Measurements from ENCODE around the gene TCF12. TPM values are rescaled to one million over a fixed set of nuclear protein-coding genes. Genes with fewer than 3 reads are reported as not detected.

Gene TCF12
- total RNA-seq, 4 donors from 2014 or later: 50.5 to 117 (median 89.8) TPM

DNA sequence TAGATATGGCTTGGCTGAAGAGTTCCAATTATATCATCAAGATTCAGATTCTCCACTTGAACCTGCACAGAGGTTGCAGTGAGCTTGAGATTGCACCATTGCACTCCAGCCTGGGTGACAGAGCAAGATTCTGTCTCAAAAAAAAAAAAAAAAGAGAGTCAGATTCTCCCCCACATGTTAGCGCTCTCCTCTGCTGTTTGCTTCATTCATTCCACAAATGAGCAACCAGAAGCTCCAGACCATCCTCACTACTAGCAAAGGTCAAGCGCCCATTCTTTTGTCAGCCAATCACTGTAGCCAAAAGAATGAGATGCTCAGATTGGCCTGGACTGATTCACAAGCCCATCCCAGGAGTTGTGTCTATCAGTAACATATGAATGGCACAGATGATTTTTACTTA is 28.4 kb upstream of the TCF12 start:
- H3K4me3 ChIP-seq (ENCODE audit: low read depth, poor library complexity, severe bottlenecking): no peak overlapping the region
- no peak for DNase-seq (ENCODE audit: low spot score in 2 of 2)
- WGBS, 2 donors: 90 to 97% methylated on average over 2 of the region's 2 CpGs
- intact Hi-C loops (cut with DNase I; ENCODE audit: low total_unique reads): no loop called here
- TF ChIP-seq, protein P1, sequence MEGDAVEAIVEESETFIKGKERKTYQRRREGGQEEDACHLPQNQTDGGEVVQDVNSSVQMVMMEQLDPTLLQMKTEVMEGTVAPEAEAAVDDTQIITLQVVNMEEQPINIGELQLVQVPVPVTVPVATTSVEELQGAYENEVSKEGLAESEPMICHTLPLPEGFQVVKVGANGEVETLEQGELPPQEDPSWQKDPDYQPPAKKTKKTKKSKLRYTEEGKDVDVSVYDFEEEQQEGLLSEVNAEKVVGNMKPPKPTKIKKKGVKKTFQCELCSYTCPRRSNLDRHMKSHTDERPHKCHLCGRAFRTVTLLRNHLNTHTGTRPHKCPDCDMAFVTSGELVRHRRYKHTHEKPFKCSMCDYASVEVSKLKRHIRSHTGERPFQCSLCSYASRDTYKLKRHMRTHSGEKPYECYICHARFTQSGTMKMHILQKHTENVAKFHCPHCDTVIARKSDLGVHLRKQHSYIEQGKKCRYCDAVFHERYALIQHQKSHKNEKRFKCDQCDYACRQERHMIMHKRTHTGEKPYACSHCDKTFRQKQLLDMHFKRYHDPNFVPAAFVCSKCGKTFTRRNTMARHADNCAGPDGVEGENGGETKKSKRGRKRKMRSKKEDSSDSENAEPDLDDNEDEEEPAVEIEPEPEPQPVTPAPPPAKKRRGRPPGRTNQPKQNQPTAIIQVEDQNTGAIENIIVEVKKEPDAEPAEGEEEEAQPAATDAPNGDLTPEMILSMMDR (IDR thresholded peaks at IDR 0.05): no peak
- no peak for TF ChIP-seq POLR2A (IDR thresholded peaks at IDR 0.05)

DNA sequence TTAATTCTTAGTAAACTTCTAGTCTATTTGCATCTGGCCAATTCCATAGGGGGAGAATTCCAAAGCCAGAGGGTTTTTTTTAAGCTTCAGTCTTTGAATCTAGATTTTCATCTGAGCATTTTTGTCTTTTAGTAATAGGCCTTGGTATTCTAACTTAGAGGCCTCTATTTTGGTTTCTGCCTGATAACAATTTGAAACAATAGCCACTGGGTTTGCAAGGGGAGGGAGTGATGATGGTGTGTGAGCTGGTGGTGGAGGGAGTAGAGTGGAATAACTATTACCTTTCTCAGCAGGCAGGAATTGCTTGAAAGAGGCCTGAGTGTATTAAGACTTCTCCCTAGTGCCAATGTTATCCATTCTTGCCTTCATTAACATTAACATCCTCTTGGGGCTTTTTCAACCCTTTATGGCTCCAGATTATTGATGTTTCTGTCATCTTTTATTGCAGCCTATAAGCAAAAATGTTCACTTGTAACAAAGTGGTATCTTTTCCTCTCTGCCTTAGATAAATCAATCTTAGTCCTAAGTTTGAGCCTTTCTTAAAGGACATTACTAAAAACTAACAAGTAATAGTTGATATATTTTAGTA is 26.5 kb upstream of the TCF12 start:
- H3K4me3 ChIP-seq (ENCODE audit: low read depth, poor library complexity, severe bottlenecking): no peak overlapping the region
- DNase-seq (ENCODE audit: low spot score in 2 of 2): no peak
- intact Hi-C loops (cut with DNase I; ENCODE audit: low total_unique reads): no loop called here
- no peak for TF ChIP-seq POLR2A (IDR thresholded peaks at IDR 0.05)
- TF ChIP-seq, protein P1 (IDR thresholded peaks at IDR 0.05): no peak

DNA sequence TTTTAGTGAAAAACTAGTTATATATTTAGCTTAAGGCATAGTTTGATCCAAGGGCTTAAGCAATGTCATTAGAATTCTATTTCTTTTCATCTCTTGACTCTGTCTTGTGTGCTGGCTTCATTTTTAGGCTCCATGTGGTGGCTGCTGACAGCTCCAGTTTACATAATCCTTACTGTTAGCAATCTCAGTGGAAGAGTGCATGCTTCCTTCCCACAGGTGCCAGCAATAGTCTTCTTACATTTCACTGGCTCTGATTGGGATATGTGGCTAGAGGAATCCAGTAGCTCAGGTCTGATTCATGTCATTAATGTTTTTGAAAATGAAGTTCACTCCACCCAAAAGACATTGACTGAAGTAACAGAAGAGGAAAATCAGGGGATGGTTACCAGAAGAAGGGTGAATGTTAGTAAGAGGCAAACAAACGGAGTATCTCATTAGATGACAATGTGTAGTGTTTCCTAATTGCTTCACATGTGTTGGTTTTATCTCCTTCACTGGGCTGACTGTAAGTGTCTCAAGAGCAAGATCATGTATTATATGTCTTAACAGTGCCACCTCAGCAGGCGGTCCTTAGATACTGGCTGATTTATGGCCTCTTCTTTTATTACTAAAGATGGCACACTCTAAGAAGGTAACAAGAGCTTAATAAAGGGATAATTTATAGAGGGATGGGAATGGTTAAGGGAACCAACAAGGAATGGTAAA is 25.6 kb upstream of the TCF12 start:
- TF ChIP-seq, protein P1 (IDR thresholded peaks at IDR 0.05): no peak
- no peak for TF ChIP-seq POLR2A (IDR thresholded peaks at IDR 0.05)
- intact Hi-C loops (cut with DNase I; ENCODE audit: low total_unique reads): no loop called here
- no peak overlapping the region for H3K4me3 ChIP-seq (ENCODE audit: low read depth, poor library complexity, severe bottlenecking)
- no peak for DNase-seq (ENCODE audit: low spot score in 2 of 2)
- 96 to 97% methylated on average over 2 of the region's 2 CpGs for WGBS, 2 donors

GRCh38 chr15:56893364-56893678 is 25.1 kb upstream of the TCF12 start:
- no peak for DNase-seq (ENCODE audit: low spot score in 2 of 2)
- no peak for TF ChIP-seq POLR2A (IDR thresholded peaks at IDR 0.05)
- TF ChIP-seq, protein P1 (IDR thresholded peaks at IDR 0.05): no peak
- no peak overlapping the region for H3K4me3 ChIP-seq (ENCODE audit: low read depth, poor library complexity, severe bottlenecking)
- 73 to 82% methylated on average over 1 of the region's 1 CpG for WGBS, 2 donors
- intact Hi-C loops (cut with DNase I; ENCODE audit: low total_unique reads): no loop called here

DNA sequence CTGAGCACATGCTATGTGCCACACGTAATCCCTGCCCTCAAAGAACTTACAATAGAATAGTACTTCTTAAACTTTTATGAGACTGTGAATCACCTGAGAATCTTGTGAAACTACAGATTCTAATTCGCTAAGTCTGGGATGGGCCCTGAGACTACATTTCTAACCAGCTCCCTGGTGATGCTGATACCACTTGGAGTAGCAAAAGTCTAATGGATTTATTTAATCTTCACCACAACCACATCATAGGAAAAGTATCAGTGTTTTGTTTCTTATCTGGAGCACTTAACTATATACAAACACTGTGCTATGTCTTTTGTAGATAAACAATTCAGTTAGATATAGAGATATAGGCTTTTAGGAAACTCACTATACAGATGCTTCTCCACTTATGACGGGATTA is 23.8 kb upstream of the TCF12 start:
- TF ChIP-seq, protein P1 (IDR thresholded peaks at IDR 0.05): no peak
- TF ChIP-seq POLR2A (IDR thresholded peaks at IDR 0.05): no peak
- no peak for DNase-seq (ENCODE audit: low spot score in 2 of 2)
- no peak overlapping the region for H3K4me3 ChIP-seq (ENCODE audit: low read depth, poor library complexity, severe bottlenecking)
- intact Hi-C loops (cut with DNase I; ENCODE audit: low total_unique reads): no loop called here
- 93 to 95% methylated on average over 3 of the region's 3 CpGs for WGBS, 2 donors

- DNase-seq (ENCODE audit: low spot score in 2 of 2): no peak
- intact Hi-C loops (cut with DNase I; ENCODE audit: low total_unique reads): no loop called here
- TF ChIP-seq, protein P1 (IDR thresholded peaks at IDR 0.05): no peak
- TF ChIP-seq POLR2A (IDR thresholded peaks at IDR 0.05): no peak
- H3K4me3 ChIP-seq (ENCODE audit: low read depth, poor library complexity, severe bottlenecking): no peak overlapping the region
- WGBS, 2 donors: 95 to 97% methylated on average over 2 of the region's 2 CpGs
Measured at GRCh38 chr15:56901931-56902330, 16.5 kb upstream of the TCF12 start.
